Measurements from ENCODE around the gene SBNO2.

SBNO2 gene

GRCh38 chr19:1076046-1076386, 98.1 kb downstream of the SBNO2 start:
- DNase-seq (ENCODE audit: low read depth, low spot score): no peak

GRCh38 chr19:1074544-1075283, 99.4 kb downstream of the SBNO2 start:
- DNase-seq (ENCODE audit: low read depth, low spot score): no peak

GRCh38 chr19:1073956-1074517, 100.0 kb downstream of the SBNO2 start:
- DNase-seq (ENCODE audit: low read depth, low spot score): no peak

DNA sequence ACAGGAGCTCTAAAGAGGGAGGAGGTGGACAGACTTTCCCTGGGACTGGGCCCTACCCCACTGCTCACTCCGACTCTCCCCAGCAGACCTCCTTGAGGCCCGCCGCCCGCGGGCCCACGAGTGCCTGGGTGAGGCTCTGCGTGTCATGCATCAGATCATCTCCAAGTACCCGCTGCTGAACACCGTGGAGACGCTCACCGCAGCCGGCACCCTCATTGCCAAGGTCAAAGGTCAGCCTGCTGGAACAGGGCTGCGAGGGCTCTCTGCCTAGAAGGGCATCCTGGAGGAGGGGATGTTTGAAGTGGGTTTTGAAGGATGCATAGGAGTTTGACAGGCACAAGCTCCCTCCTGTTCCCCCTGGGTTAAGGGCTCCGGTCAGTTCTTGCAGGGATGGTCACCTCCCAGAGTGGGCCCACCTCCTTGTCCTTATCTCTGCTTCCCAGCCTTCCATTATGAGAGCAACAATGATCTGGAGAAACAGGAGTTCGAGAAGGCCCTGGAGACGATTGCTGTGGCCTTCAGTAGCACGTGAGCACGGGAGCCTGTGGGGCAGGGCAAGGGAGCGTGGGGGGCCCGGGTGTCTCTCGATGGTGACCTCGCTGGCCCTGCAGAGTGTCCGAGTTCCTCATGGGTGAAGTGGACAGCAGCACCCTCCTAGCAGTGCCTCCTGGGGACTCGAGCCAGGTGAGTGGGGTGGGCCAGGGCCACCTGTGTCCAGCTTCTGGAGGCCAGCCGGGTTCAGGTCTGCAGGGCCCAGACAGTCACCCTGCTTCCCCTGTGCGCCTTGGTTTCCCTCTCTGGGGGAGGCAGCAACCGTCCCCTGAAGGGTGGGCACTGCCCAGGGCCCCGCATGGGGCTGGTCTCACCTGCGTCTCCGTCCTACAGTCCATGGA, 100.8 kb downstream of the SBNO2 start:
- no peak for DNase-seq (ENCODE audit: low read depth, low spot score)

- no peak for DNase-seq (ENCODE audit: low read depth, low spot score)
Measured at GRCh38 chr19:1072371-1073015, 101.6 kb downstream of the SBNO2 start.

- no peak for DNase-seq (ENCODE audit: low read depth, low spot score)
Measured at GRCh38 chr19:1070931-1071791, 102.9 kb downstream of the SBNO2 start.

DNA sequence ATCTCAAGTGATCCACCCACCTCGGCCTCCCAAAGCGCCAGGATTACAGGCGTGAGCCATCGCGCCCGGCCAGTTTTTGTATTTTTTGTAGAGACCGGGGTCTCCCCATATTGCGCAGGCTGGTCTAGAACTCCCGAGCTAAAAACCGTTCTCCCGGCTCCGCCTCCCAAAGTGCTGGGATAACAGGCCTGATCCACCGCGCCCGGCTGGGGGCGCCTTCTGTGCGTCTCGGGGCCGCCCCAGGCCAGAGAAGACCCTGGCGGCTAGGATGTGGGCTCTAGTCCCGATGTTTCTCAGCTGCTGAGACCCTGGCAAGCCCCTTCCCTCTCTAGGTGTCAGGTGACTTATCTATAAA, 103.5 kb downstream of the SBNO2 start:
- DNase-seq (ENCODE audit: low read depth, low spot score): peak; percentile 61

DNA sequence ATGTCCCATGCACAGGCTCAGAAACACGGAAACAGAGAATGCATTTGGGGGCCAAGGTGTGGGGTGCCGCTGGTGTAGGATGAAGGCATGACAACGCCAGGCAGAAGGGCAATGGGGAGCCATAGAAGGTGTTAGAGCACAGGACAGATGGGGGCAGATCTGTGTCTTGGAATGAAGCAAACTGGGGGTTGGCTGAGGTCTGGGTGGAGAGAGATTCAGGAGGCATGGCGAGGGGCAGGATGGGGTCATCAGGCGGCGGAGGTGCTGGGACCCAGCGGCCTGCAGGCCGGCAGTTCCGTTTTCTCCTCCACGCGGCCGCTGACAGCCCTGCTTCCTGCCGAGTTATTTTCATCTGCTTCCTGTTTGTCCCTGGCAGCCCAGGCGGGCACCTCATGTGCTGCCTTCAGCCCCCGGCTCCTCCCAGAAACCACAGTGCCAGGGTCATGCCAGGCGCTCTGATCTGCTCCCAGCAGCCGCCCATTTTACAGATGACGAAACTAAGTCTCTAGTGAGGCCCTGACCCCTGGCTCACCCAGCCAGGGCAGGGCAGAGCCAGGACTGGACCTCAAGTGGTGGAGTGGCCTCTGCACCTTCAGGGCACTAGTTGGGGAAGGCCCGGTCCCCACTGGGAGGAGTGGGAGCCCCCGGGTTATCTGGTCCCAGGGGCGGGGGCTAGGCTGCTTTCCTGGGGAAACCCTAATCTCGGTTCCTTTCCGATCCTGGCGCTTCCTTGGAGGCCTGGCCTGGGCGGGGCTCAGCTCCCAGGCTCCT, 104.9 kb downstream of the SBNO2 start:
- no peak for DNase-seq (ENCODE audit: low read depth, low spot score)

DNA sequence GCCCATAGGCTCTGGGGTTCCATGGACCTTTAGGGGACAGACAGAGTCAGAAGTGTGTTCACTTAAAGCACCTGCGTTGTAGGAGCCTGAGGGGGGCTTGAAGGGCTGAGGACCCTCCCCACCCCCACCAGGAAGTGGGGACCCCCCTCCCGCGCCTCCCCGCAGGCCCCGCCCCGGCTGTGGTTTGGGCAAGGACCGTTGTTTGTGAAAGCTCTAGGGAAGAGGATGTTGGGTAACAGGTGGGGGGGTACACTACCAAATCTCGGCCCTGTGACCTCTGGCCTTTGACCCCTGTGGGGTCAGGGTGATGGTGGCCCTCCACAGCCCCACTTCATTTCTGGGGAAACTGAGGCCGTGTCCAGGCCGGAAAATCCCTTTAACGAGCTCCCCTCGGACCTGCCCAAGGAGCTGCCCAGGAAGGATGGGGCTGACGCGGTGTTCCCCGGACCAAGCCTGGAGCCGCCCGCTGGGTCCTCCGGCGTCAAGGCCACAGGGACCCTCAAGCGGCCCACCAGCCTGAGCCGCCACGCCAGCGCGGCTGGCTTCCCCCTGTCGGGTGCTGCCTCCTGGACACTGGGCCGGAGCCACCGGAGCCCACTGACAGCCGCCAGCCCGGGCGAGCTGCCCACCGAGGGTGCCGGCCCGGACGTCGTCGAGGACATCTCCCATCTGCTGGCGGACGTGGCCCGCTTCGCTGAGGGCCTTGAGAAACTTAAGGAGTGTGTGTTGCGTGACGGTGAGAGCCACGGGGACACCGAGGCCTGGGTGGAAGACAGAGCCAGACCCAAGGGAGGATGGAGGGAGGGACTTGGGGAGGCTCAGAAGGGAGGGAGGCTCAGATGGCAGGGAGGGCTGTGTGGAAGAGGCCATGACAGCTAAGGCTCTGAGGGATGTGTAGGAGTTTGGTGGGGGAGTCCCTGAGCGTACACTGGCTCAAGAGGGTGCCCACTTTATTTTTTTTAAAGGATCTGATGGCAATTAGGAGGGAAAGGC, 105.8 kb downstream of the SBNO2 start:
- DNase-seq (ENCODE audit: low read depth, low spot score): no peak

DNA sequence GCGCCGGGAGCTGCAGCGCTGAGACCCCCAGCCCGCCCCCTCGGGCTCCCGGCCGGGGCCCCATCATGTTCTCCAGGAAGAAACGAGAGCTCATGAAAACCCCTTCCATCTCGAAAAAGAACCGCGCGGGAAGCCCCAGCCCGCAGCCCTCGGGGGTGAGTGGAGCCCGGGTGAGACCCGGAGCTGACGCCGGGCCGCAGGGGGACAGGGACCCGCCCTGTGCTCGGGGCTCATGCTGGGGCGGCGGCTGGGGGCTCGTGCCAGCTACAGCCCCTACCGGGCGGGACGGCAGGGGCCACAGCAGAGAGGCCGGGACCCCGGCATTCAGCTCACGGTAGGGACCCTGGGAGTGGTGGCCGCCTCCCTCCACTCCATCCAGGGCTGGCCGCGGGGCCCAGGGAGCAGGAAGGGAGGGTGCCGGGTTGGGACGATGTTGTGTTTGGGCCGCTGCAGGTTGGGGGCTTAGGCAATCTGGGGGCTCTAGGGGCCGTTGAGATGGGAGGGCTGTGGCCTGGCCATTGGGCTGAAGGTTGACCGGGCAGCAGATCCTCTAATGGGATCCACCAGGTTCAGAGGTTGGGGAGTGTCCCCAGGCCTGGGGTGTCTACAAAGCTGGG, 106.6 kb downstream of the SBNO2 start:
- DNase-seq (ENCODE audit: low read depth, low spot score): no peak

GRCh38 chr19:1066748-1067340, 107.2 kb downstream of the SBNO2 start, which contains the start of gene ARHGAP45:
Gene ARHGAP45, plus strand, starts transcription at chr19:1067167. Its CDS starts 239 bp downstream, at chr19:1067406.
- no peak for DNase-seq (ENCODE audit: low read depth, low spot score)

- DNase-seq (ENCODE audit: low read depth, low spot score): peak; percentile 80
Measured at GRCh38 chr19:1066251-1066747, 107.8 kb downstream of the SBNO2 start.

DNA sequence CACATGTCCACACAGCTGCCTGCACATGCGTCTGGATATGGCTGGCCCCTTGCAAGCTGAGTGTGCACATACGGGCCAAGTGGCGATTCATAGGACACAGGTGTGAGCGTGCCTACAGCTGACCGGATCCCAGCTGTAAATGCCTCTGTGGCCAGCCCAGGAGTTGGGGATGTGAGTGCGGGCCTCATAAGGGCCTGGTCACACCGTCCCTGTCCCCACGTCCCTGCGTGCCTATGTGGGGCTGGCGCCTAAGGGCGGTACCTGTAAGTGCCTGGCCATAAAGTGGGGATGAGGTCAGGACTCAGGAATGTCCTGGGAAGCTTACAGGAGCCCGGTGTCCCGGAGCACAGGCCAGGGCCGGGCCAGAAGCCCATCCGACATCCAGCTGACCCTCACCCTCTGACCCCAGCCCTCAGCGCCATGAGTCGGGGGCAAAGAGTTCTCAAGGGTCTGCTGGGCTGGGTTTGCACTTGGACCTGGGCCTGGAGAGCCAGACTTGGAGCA, 108.4 kb downstream of the SBNO2 start:
- DNase-seq (ENCODE audit: low read depth, low spot score): peak; percentile 84

DNA sequence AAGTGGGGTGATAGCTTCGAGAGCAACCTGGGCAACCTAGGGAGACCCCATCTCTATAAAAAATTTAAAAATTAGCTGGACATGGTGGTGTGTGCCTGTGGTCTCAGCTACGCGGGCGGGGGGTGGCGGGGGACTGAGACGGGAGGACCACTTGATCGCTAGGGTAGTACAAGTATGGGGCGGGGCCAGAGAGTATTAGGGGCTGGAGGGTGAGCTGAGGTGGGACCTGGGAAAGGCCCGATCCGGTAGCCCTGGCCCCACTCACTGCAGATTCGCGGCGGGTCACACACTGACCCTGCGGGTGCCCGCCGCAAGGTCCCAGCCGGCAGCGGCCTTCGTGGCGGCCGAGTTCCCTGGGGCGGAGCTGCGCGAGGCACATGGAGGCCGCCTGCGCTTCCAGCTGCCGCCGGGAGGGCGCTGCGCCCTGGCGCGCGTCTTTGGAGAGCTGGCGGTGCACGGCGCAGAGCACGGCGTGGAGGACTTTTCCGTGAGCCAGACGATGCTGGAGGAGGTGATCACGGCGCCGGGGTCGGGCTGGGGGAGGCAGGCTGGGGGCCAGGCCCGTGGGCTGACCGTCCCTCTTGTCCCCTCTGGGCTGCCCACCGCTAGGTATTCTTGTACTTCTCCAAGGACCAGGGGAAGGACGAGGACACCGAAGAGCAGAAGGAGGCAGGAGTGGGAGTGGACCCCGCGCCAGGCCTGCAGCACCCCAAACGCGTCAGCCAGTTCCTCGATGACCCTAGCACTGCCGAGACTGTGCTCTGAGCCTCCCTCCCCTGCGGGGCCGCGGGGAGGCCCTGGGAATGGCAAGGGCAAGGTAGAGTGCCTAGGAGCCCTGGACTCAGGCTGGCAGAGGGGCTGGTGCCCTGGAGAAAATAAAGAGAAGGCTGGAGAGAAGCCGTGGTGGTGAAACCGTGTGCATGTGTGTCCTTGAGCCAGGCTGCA, 109.1 kb downstream of the SBNO2 start:
- peak; percentile 85 for DNase-seq (ENCODE audit: low read depth, low spot score)

DNA sequence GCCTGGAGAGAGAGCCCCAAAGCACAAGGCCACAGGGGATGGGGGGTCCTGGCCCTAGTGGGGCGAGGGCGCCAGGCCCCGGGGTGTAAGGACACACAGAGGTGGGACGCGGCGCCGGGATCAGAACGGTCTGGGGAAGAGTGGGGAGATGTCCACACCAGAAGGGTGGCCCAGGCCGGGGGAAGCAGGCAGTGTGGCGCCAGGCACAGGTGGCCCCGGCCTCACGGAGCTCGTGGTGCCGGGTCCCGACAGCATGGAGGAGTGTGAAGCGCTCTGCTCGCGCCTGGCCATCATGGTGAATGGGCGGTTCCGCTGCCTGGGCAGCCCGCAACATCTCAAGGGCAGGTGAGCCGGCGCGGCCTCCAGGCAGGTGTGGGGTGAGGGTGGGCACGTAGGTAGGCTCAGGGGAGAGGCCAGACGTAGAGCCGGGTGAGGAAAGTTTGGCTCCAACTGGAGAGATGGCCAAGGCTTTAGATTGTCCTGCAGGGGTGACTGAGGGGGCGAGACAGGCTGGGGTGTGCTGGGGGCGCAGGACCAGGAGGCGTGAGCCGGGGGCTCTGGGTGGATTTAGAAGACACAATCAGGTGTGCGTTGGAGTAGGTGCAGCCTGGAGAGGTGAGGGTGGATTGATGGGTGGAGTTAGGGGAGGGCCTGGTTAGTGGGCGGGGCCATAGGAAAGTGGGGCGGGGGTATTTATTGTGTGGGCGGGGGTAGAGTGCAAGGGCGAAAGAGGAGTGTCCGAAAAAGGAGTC, 110.0 kb downstream of the SBNO2 start:
- no peak for DNase-seq (ENCODE audit: low read depth, low spot score)

Data from ELF-1 (cell line).